GM12864 (cell line): ENCODE measurements around the gene CCM2.
A peak's percentile ranks its signal among the peaks of the same experiment; 100 is the strongest.

Source experiments
- DNase-seq: peaks from one replicate; pipeline ENCODE4 v3.0.0-alpha.2; 2011; ENCODE audit warnings: low read depth
- H3K4me3 ChIP-seq: 2 replicates; pipeline ENCODE4 v1.5.1; 2011; ENCODE audit warnings: mild to moderate bottlenecking, low read depth, low read length, control low read depth
- CTCF ChIP-seq: IDR thresholded peaks from 2 replicates; pipeline ENCODE4 v1.5.1; 2011; ENCODE audit warnings: low read depth, mild to moderate bottlenecking, moderate library complexity, low read length, control low read depth, inconsistent platforms; ENCODE audit errors: missing control alignments

The CCM2 gene

GRCh38 chr7:44974549-44974948, 25.5 kb upstream of the CCM2 start:
- no peak overlapping the region for H3K4me3 ChIP-seq
- no peak for DNase-seq
- TF ChIP-seq CTCF, result no peak

GRCh38 chr7:44975331-44976039, 24.5 kb upstream of the CCM2 start:
- no peak overlapping the region; the same call in 1 of the 2 replicates for H3K4me3 ChIP-seq
- no peak for TF ChIP-seq CTCF
- no peak for DNase-seq

GRCh38 chr7:44976040-44976745, 23.8 kb upstream of the CCM2 start:
- DNase-seq, result no peak
- no peak for TF ChIP-seq CTCF
- H3K4me3 ChIP-seq, result peak overlapping the region; percentile 84

GRCh38 chr7:44976746-44977196, 23.2 kb upstream of the CCM2 start:
- TF ChIP-seq CTCF, result no peak
- DNase-seq, result no peak
- peak overlapping the region; percentile 84 for H3K4me3 ChIP-seq

- TF ChIP-seq CTCF, result no peak
- DNase-seq, result no peak
- H3K4me3 ChIP-seq, result peak overlapping the region; percentile 84
Measured at GRCh38 chr7:44977304-44977958, 22.6 kb upstream of the CCM2 start.

GRCh38 chr7:44977959-44978335, 22.1 kb upstream of the CCM2 start:
- TF ChIP-seq CTCF, result no peak
- DNase-seq, result no peak
- H3K4me3 ChIP-seq, result peak overlapping the region; percentile 84
